Adipose tissue (tissue), 3 donors: ENCODE data around the gene TRPM5. TPM values are rescaled to one million over a fixed set of nuclear protein-coding genes. Genes with fewer than 3 reads are reported as not detected.

Experiments used
- H3K27ac ChIP-seq: one replicate; pipeline ENCODE4 v1.5.1; 2013; ENCODE audit warnings: low read depth, low read length
- whole genome bisulfite sequencing, 3 donors: extraction: QIAGEN DNeasy Blood & Tissue Kit; methylation state at CpG; one replicate each; pipeline ENCODE4 v1.1.7; 2013; 5-methylcytosine and 5-hydroxymethylcytosine counted together
- polyA plus RNA-seq, 3 donors: library from polyadenylated mRNA; stranded (reverse); fragments of 200-250 nt; gene quantifications; one replicate each; pipeline ENCODE4 v1.2.3, GENCODE V29; 2013
- donor health status: healthy with polysubstance abuse.
- donor health status: Bipolar disorder and iron deficiency.
- donor health status: healthy.

The TRPM5 gene
- polyA plus RNA-seq, 3 donors = 0.61 TPM; not detected in 2

- 63 to 89% (median 87%) methylated on average over 13 of the region's 13 CpGs for WGBS, 3 donors
Observed at GRCh38 chr11:2459796-2460531, 15.7 kb upstream of the TRPM5 start.

DNA sequence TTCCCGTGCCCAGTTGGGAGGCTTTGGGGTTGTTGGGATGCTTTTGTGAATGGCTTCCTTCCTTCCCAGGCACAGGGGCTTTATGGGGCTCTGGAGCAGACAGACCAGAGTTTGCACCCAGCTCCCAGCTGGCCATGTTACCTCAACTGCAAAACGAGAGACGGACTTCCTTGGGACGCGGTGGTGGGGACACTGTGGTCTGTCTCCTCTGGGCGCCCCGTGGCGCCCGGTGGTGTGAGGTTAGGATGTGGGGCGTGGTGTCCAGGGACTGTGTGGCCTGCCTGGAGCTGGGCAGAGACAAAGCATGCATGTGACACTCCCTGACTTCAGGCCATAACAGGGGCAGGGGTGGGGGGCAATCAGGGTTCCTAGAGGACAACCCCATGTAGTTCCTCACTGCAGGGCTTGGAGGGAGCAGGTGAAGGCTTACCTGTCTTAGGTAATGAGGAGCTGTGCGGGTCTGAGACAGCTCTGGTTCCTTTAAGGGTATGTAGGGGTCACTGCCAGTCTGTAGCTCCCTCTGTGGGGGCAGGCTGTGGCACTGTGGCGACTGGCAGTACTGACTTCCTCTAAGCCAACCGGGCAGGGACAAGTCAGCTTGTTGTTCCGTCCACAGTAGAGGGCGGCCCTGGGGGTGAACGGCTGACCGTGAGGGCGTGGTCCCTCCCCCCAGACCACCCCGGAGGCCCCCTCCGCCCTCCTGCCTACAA is 14.9 kb upstream of the TRPM5 start:
- 70 to 78% (median 75%) methylated on average over 20 of the region's 20 CpGs for WGBS, 3 donors
- H3K27ac ChIP-seq = no peak overlapping the region

More at GRCh38 chr11:2459796-2460531, 15.7 kb upstream of the TRPM5 start:
- no peak overlapping the region for H3K27ac ChIP-seq

- H3K27ac ChIP-seq = no peak overlapping the region
- 84 to 92% (median 90%) methylated on average over 13 of the region's 13 CpGs for WGBS, 3 donors
Observed at GRCh38 chr11:2458321-2458720, 14.0 kb upstream of the TRPM5 start.

DNA sequence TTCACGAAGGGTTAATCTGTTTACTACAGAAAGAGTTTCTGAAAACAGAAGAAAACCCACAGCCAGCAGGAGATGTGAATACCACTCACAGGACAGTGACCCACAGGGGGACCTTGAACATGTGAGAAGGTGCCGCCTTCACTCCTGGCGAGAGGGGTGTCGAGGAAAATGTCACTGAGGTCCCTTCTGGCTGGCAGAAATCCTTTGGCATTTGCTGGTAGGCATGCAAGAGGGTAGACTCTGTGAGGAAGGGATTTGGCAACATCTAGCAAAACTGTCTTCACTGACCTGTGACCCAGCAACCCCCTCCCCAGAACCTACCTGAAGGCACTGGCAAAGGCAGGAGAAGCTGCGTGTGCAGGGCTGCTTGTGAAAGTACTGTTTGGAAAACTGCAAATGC is 9.1 kb upstream of the TRPM5 start:
- no peak overlapping the region for H3K27ac ChIP-seq
- WGBS, 3 donors = 94 to 99% (median 94%) methylated on average over 5 of the region's 5 CpGs

DNA sequence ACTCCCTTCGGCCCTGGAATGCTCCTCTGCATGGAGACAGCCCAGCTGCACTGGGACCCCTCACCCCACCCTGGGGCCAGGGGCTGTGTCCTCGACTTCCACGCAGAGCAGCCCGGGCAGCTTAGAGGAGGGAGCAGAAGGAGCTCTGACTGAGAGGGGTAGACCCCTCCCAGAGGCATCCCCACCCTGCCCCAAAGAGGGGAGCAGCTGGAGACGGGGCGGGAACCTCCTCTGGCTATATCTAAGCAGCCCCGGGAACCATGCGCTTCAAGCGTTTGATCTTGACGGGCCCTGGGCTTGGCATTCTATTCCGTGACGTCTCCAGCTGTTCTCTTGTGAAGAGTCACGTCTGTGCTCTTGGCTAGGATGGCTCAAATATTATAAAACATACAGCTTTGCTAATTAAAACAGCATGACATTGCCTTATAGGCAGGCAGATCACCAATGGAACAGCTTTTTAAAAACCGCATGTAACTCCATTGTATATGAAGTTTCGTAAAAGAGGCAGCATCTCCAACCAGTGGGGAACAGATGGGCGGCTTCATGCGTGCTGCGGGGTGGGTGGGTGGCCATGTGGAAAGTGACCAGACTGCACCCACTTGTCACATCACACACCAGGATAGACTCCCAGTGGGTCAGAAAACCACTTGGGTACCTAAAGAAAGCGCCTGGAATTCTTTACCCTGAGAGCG is 8.2 kb upstream of the TRPM5 start:
- 57 to 70% (median 64%) methylated on average over 20 of the region's 20 CpGs for WGBS, 3 donors
- no peak overlapping the region for H3K27ac ChIP-seq

GRCh38 chr11:2451916-2452315 is 7.6 kb upstream of the TRPM5 start:
- H3K27ac ChIP-seq = no peak overlapping the region
- 69 to 80% (median 72%) methylated on average over 6 of the region's 6 CpGs for WGBS, 3 donors

DNA sequence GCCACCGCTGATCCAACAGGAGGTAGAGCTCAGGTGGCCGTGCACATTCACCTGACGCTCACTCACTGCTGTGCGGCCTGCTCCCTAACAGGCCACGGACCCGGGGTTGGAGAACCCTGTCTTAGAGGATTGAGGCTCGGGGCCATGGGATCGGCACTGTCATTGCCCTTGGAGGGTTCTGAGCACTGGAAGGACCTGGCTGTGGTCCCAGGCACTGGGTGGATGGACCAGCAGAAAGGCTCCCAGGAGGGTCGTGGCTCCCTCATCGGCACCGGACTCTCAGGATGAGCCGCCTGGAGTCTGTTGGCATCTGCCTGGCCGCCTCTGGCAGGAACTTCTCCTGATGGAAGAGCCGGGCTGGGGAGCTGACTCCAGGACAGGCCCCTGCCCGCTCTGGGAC is 7.0 kb upstream of the TRPM5 start:
- H3K27ac ChIP-seq = no peak overlapping the region
- WGBS, 3 donors = 91 to 94% (median 92%) methylated on average over 15 of the region's 15 CpGs

DNA sequence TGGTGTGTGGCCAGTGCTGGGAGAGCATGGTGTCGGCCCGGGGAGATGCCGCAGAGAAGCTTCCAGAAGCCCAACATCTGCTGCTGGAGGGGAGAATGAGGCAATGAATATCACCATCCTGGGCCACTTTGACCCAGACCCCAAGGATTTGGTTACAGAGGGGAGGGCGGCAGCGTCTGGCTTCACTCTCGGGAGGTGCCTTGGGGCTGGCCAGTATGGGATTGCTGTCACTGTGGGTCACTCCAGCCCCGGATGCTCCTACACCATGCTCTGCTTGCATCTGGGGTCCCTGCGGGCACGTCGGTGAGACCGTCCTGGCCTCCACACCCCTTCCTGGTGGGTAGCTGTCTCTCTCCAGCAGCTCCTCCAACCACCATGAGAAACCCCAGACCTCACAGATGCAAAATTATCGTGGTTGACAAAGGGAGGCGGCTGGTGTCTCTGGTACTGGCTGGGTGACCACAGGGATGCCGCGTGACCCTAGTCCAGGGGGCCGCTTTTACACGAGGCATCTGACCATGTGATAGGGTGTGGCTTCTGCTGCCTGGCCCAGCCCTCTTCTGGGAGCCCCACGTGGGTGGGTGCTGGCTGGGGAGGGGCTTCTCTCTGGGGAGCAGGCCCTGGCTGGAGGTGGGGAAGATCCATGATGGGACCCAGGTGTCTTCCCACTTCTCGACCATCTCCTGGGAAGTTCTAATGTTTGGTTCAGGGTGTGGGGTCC is 6.2 kb upstream of the TRPM5 start:
- 78 to 88% (median 86%) methylated on average over 19 of the region's 19 CpGs for WGBS, 3 donors
- no peak overlapping the region for H3K27ac ChIP-seq

DNA sequence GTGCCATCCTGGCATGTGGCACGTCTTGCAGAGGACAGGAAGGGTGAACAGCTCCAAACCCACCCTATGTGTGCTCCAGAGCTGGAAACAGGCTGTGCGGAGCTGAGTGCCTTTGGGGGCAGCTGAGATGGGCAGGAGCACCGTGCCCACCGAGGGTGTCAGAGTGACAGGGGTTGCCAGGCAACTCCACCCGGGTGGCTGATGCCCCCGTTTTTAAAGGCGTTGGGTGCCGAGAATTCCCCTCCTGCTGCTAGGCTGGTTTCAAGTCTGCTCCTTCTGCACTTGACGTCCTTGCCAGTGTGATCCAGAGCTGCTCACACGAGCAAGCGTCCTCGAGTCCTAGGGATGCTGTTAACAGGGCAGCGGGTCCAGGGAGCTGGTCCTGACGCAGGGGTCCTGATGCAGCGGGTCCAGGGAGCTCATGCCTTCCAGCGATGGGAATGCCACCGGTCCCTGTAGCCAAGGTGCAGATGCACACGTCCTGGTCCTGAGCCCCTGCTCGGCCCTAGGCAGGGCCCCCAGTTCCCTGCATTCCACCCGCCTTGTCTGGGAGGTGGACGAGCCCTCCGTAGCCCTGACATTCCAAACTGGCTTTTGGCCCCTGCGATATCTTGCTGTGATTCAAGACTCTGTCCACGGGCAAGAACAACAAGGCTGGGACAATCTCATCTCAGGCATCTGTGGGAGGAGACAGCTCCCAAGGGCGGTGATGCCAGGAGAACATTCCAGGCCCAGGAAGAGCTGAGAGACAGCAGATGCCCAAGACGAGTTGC is 5.4 kb upstream of the TRPM5 start:
- 77 to 89% (median 83%) methylated on average over 22 to 26 of the region's 26 CpGs for WGBS, 3 donors
- H3K27ac ChIP-seq = no peak overlapping the region

- no peak overlapping the region for H3K27ac ChIP-seq
Observed at GRCh38 chr11:2448661-2449547, 4.6 kb upstream of the TRPM5 start.

GRCh38 chr11:2447951-2448650 is 3.8 kb upstream of the TRPM5 start:
- WGBS, 3 donors = 74 to 86% (median 75%) methylated on average over 10 of the region's 10 CpGs
- H3K27ac ChIP-seq = no peak overlapping the region

More at GRCh38 chr11:2448661-2449547, 4.6 kb upstream of the TRPM5 start:
- 91 to 95% (median 93%) methylated on average over 21 of the region's 21 CpGs for WGBS, 3 donors

DNA sequence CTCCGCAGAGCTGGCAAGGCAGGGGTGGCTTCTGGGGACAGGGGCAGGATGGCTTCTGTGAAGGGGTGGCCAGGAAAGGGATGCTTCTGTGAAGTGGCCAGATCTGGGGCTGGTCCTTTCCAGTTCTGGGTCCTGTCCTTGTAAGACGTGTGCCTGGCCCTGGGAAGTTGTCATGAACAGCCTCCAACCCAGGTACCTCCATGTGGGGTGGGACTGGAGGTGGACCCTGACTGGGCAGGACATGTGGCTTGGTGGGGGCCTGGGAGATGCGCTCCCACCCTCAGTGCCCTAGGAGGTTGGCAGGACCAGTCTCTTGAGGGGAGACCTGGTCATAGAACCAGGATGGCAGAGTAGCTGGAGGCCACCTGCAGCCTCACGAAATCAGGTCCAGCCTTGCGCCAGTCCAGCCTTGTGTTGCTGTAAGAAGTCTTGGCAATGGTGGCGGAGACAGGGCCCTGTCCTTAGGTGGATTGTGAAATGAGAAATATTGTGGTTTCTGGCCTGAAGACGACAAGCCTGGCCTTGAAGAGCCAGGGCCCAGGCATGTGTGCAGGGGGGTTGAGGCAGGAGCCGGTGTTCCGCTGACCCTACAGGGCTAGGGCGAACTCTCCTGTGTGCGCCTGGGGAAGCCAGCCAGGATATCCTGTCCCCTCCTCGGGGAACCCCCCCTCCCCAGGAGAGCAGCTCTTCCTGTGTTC is 3.1 kb upstream of the TRPM5 start:
- WGBS, 3 donors = 48 to 77% (median 56%) methylated on average over 12 of the region's 12 CpGs
- no peak overlapping the region for H3K27ac ChIP-seq

GRCh38 chr11:2446590-2447252 is 2.4 kb upstream of the TRPM5 start:
- WGBS, 3 donors = 56 to 66% (median 57%) methylated on average over 15 of the region's 15 CpGs
- no peak overlapping the region for H3K27ac ChIP-seq

- WGBS, 3 donors = 27 to 63% (median 59%) methylated on average over 22 to 23 of the region's 23 CpGs
- H3K27ac ChIP-seq = no peak overlapping the region
Observed at GRCh38 chr11:2445746-2446551, 1.6 kb upstream of the TRPM5 start.
